T47D (cell line): ENCODE data around the gene PIK3C2B.

Experiments
- DNase-seq, 2 experiments: peaks; one replicate each; pipeline versions ENCODE4 v3.0.0 to v3.0.0-alpha.2; 2011 to 2012; ENCODE audit warnings: low read depth in 1 of 2, low spot score in 1 of 2
- JUND ChIP-seq: IDR thresholded peaks from 2 replicates; pipeline ENCODE4 v1.6.1; 2012; ENCODE audit warnings: low read depth
- in situ Hi-C: cut with HindIII; loops from 2 replicates; pipeline ENCODE4 v1.10.0; 2016; ENCODE audit warnings: low sequenced_read_pairs, low pct_unique_long_range_greater_than_20kb

Gene PIK3C2B

GRCh38 chr1:204466416-204467405 is 27.9 kb downstream of the PIK3C2B start:
- DNase-seq = no peak
- no peak for TF ChIP-seq JUND
- in situ Hi-C loops = no loop called here

GRCh38 chr1:204465546-204466415 is 28.8 kb downstream of the PIK3C2B start:
- no peak for DNase-seq
- in situ Hi-C loops = no loop called here
- no peak for TF ChIP-seq JUND

- in situ Hi-C loops = no loop called here
- no peak for TF ChIP-seq JUND
- DNase-seq = no peak
These were observed 29.9 kb downstream of the PIK3C2B start for GRCh38 chr1:204464701-204465100.

GRCh38 chr1:204464187-204464631 is 30.4 kb downstream of the PIK3C2B start:
- no peak for TF ChIP-seq JUND
- in situ Hi-C loops = no loop called here

GRCh38 chr1:204463125-204464060 is 31.2 kb downstream of the PIK3C2B start:
- no peak for DNase-seq
- TF ChIP-seq JUND = no peak
- in situ Hi-C loops = no loop called here

More at GRCh38 chr1:204464187-204464631, 30.4 kb downstream of the PIK3C2B start:
- DNase-seq = no peak

- DNase-seq = no peak
- TF ChIP-seq JUND = no peak
- in situ Hi-C loops = no loop called here
These were observed 32.4 kb downstream of the PIK3C2B start for GRCh38 chr1:204462229-204462561.

GRCh38 chr1:204461331-204462228 is 33.0 kb downstream of the PIK3C2B start:
- in situ Hi-C loops = no loop called here
- no peak for TF ChIP-seq JUND
- DNase-seq = no peak

GRCh38 chr1:204460346-204460745 is 34.3 kb downstream of the PIK3C2B start:
- no peak for TF ChIP-seq JUND
- in situ Hi-C loops = no loop called here
- no peak for DNase-seq

GRCh38 chr1:204459706-204460105 is 34.9 kb downstream of the PIK3C2B start:
- no peak for DNase-seq
- TF ChIP-seq JUND = no peak
- in situ Hi-C loops = no loop called here

GRCh38 chr1:204457666-204458065 is 36.9 kb downstream of the PIK3C2B start:
- no peak for DNase-seq
- in situ Hi-C loops = no loop called here
- TF ChIP-seq JUND = no peak

GRCh38 chr1:204456826-204457442 is 37.7 kb downstream of the PIK3C2B start:
- DNase-seq = no peak
- in situ Hi-C loops = no loop called here
- TF ChIP-seq JUND = no peak
